ENCODE measurements around the gene WDR20.

WDR20 gene

DNA sequence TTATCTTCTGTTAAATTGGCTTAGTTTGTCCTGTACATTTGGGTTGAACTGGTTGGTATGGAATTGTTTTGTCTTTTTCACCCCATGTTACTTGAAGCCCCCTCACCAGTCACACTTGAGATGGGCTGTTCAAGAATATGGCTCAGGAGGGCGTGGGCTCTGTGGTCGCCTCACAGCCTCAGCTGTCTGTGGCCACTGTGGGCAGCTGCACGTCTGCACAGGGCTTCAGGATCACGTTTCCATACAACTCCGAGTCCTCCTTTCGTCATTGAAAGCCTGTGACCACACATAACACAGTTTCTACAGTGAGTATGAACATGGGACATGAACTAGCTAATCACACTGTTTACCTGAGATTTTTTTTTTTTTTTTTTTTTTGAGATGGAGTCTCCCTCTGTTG, 84.0 kb downstream of the WDR20 start:
- DNase-seq = no peak
- Histone ChIP-seq H3K9me3 (replicated peaks; ENCODE audit: insufficient read depth, low read length) (no peaks in the 10 kb centered on the region), H3K4me3 (ENCODE audit: low read length) (no peak overlapping the region), H2AFZ (ENCODE audit: low read length) (no peak overlapping the region), H4K20me1 (ENCODE audit: insufficient read depth, low read length) (no peaks in the 10 kb centered on the region), H3F3A (ENCODE audit: insufficient read depth, low read length) (no peaks in the 10 kb centered on the region), H3K9me2 (replicated peaks; ENCODE audit: insufficient read depth, low read length) (no peaks in the 10 kb centered on the region), H3K36me3 (replicated peaks; ENCODE audit: insufficient read depth, low read length) (no peaks in the 10 kb centered on the region), H3K27ac (ENCODE audit: low read length) (no peak overlapping the region), H3K79me2 (ENCODE audit: low read length) (no peaks in the 10 kb centered on the region), H3K27me3 (replicated peaks; ENCODE audit: insufficient read depth, low read length) (no peaks in the 10 kb centered on the region), H3K4me2 (ENCODE audit: low read depth, low read length) (no peak overlapping the region), H3K9ac (ENCODE audit: low read length) (no peak overlapping the region), H3K4me1 (ENCODE audit: low read length) (no peaks in the 10 kb centered on the region)
- TF ChIP-seq EZH2 (optimal IDR thresholded peaks at IDR 0.05; ENCODE audit: low read depth, low read length) (no peak), EZH2phosphoT487 (IDR thresholded peaks at IDR 0.05; ENCODE audit: low read length) (no peak)
- TF ChIP-seq, protein P1, sequence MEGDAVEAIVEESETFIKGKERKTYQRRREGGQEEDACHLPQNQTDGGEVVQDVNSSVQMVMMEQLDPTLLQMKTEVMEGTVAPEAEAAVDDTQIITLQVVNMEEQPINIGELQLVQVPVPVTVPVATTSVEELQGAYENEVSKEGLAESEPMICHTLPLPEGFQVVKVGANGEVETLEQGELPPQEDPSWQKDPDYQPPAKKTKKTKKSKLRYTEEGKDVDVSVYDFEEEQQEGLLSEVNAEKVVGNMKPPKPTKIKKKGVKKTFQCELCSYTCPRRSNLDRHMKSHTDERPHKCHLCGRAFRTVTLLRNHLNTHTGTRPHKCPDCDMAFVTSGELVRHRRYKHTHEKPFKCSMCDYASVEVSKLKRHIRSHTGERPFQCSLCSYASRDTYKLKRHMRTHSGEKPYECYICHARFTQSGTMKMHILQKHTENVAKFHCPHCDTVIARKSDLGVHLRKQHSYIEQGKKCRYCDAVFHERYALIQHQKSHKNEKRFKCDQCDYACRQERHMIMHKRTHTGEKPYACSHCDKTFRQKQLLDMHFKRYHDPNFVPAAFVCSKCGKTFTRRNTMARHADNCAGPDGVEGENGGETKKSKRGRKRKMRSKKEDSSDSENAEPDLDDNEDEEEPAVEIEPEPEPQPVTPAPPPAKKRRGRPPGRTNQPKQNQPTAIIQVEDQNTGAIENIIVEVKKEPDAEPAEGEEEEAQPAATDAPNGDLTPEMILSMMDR (IDR thresholded peaks at IDR 0.05; ENCODE audit: low read length) = no peak

DNA sequence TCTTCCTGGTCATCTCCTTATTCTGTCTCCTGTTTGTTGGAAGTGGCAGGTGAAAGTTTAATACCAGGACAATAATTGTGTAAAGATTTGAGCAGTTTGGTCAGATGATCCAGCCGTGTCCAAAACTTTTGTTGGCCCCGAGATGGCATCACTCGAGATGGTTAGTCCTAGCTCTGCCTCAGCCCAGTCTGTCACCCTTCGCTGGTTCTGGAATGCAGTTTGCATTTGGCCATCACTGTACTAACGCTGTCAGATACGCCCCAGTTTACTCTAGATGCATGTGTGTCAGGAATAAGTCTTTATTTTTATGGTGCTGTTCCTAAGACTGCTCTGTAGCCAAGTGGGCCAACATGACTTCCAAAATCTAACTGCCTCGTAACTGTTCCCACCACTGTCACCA, 85.7 kb downstream of the WDR20 start:
- Histone ChIP-seq H3K9ac (ENCODE audit: low read length) (no peak overlapping the region), H3K4me1 (ENCODE audit: low read length) (no peaks in the 10 kb centered on the region), H3K9me2 (replicated peaks; ENCODE audit: insufficient read depth, low read length) (no peaks in the 10 kb centered on the region), H3K79me2 (ENCODE audit: low read length) (no peaks in the 10 kb centered on the region), H4K20me1 (ENCODE audit: insufficient read depth, low read length) (no peaks in the 10 kb centered on the region), H3F3A (ENCODE audit: insufficient read depth, low read length) (no peaks in the 10 kb centered on the region), H3K27ac (ENCODE audit: low read length) (no peak overlapping the region), H3K4me3 (ENCODE audit: low read length) (no peak overlapping the region), H3K36me3 (replicated peaks; ENCODE audit: insufficient read depth, low read length) (no peaks in the 10 kb centered on the region), H3K4me2 (ENCODE audit: low read depth, low read length) (no peak overlapping the region), H2AFZ (ENCODE audit: low read length) (no peak overlapping the region), H3K9me3 (replicated peaks; ENCODE audit: insufficient read depth, low read length) (no peaks in the 10 kb centered on the region), H3K27me3 (replicated peaks; ENCODE audit: insufficient read depth, low read length) (no peaks in the 10 kb centered on the region)
- DNase-seq = no peak
- no peak for TF ChIP-seq EZH2 (optimal IDR thresholded peaks at IDR 0.05; ENCODE audit: low read depth, low read length)
- TF ChIP-seq EZH2phosphoT487 (IDR thresholded peaks at IDR 0.05; ENCODE audit: low read length) = no peak
- TF ChIP-seq, protein P1 (IDR thresholded peaks at IDR 0.05; ENCODE audit: low read length) = no peak

DNA sequence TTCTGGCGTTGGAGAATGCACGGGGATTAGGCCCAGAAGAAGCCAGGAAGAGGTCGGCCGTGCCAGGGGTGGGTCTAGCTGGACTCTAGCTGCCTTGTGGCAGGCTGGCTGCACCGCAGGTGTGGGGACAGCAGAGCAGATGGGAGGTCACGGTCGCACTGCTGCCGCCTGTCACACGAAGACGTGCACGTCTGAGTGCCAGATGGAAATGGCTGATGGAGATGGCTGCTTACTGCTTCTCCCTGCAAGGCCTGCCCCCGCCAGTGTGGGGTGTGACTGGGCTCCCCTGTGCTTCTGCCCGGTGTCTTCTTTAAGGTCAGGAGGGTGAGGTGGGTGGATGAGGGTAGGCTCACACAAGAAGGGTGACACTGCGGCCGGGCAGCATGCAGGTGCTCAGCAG, 86.2 kb downstream of the WDR20 start:
- TF ChIP-seq EZH2phosphoT487 (IDR thresholded peaks at IDR 0.05; ENCODE audit: low read length) (no peak), EZH2 (optimal IDR thresholded peaks at IDR 0.05; ENCODE audit: low read depth, low read length) (no peak)
- TF ChIP-seq, protein P1 (IDR thresholded peaks at IDR 0.05; ENCODE audit: low read length) = no peak

More for the DNA sequence above, 86.2 kb downstream of the WDR20 start:
- no peak overlapping the region for H2AFZ ChIP-seq (ENCODE audit: low read length)
- H3K27ac ChIP-seq (ENCODE audit: low read length) = no peak overlapping the region
- no peaks in the 10 kb centered on the region for H3K36me3 ChIP-seq (replicated peaks; ENCODE audit: insufficient read depth, low read length)
- no peaks in the 10 kb centered on the region for H4K20me1 ChIP-seq (ENCODE audit: insufficient read depth, low read length)
- no peak overlapping the region for H3K4me3 ChIP-seq (ENCODE audit: low read length)
- no peaks in the 10 kb centered on the region for H3K9me2 ChIP-seq (replicated peaks; ENCODE audit: insufficient read depth, low read length)
- H3K27me3 ChIP-seq (replicated peaks; ENCODE audit: insufficient read depth, low read length) = no peaks in the 10 kb centered on the region
- DNase-seq = no peak
- H3K9me3 ChIP-seq (replicated peaks; ENCODE audit: insufficient read depth, low read length) = no peaks in the 10 kb centered on the region
- no peak overlapping the region for H3K9ac ChIP-seq (ENCODE audit: low read length)
- no peaks in the 10 kb centered on the region for H3K79me2 ChIP-seq (ENCODE audit: low read length)
- no peaks in the 10 kb centered on the region for H3F3A ChIP-seq (ENCODE audit: insufficient read depth, low read length)
- H3K4me1 ChIP-seq (ENCODE audit: low read length) = no peaks in the 10 kb centered on the region
- no peak overlapping the region for H3K4me2 ChIP-seq (ENCODE audit: low read depth, low read length)

Measured in MM.1S (cell line).